GM19025 (cell line): ENCODE results near the gene PIK3CD.
"Not testable (repeated sequence)": the region's sequence is repeated elsewhere in the genome, so short reads cannot be mapped to it uniquely, and the experiment has no call there.

Source experiments
- ATAC-seq: cut with Tn5 transposase; IDR thresholded peaks from one replicate; pipeline ENCODE4 v1.9.1; 2021; ENCODE audit warnings: mild to moderate bottlenecking, low read depth, moderate library complexity; ENCODE audit not compliant: unreplicated experiment

The PIK3CD gene

GRCh38 chr1:9731051-9731537 lies 79.6 kb downstream of the PIK3CD start:
- no peak for ATAC-seq

GRCh38 chr1:9731561-9731960 lies 80.0 kb downstream of the PIK3CD start:
- no peak for ATAC-seq

- ATAC-seq: no peak
Observed at GRCh38 chr1:9732123-9732971, 80.8 kb downstream of the PIK3CD start.

GRCh38 chr1:9733160-9733789 lies 81.7 kb downstream of the PIK3CD start:
- no peak for ATAC-seq

- no peak for ATAC-seq
Observed at GRCh38 chr1:9735800-9736199, 84.3 kb downstream of the PIK3CD start.

GRCh38 chr1:9736241-9736640 lies 84.7 kb downstream of the PIK3CD start:
- ATAC-seq: no peak

GRCh38 chr1:9737057-9737456 lies 85.5 kb downstream of the PIK3CD start:
- no peak for ATAC-seq

GRCh38 chr1:9737671-9738070 lies 86.1 kb downstream of the PIK3CD start:
- ATAC-seq: no peak

GRCh38 chr1:9744106-9744799 lies 92.7 kb downstream of the PIK3CD start:
- no peak for ATAC-seq

GRCh38 chr1:9746211-9746610 lies 94.7 kb downstream of the PIK3CD start:
- no peak for ATAC-seq

- ATAC-seq: no peak
Observed at GRCh38 chr1:9746651-9747050, 95.1 kb downstream of the PIK3CD start.

GRCh38 chr1:9748391-9748790 lies 96.9 kb downstream of the PIK3CD start:
- not testable (repeated sequence) for ATAC-seq

- no peak for ATAC-seq
Observed at GRCh38 chr1:9749361-9749760, 97.8 kb downstream of the PIK3CD start.

- no peak for ATAC-seq
Observed at GRCh38 chr1:9751971-9752370, 100.4 kb downstream of the PIK3CD start.

- ATAC-seq: no peak
Observed at GRCh38 chr1:9753121-9753531, 101.6 kb downstream of the PIK3CD start.

GRCh38 chr1:9755441-9755995 lies 104.0 kb downstream of the PIK3CD start:
- no peak for ATAC-seq

GRCh38 chr1:9758559-9759121 lies 107.1 kb downstream of the PIK3CD start:
- no peak for ATAC-seq

- ATAC-seq: no peak
Observed at GRCh38 chr1:9759939-9760338, 108.4 kb downstream of the PIK3CD start.

- no peak for ATAC-seq
Observed at GRCh38 chr1:9760824-9761223, 109.3 kb downstream of the PIK3CD start.

GRCh38 chr1:9761855-9762254 lies 110.3 kb downstream of the PIK3CD start:
- ATAC-seq: no peak

GRCh38 chr1:9762446-9762845 lies 110.9 kb downstream of the PIK3CD start:
- ATAC-seq: not testable (repeated sequence)
